Effector memory CD8-positive, alpha-beta T cell (primary cell): ENCODE data around the gene STRBP.
"Not testable (repeated sequence)": the region's sequence is repeated elsewhere in the genome, so short reads cannot be mapped to it uniquely, and the experiment has no call there.

Source experiments
- ATAC-seq: fragments of 150-1000 bp; cut with Tn5 transposase; replicated peaks from 2 replicates; pipeline ENCODE4 v1.10.0; 2021; ENCODE audit warnings: mild to moderate bottlenecking, moderate library complexity
- DNase-seq, 3 experiments: peaks; one replicate each; pipeline ENCODE4 v3.0.0; 2021
- H3K27ac Mint-ChIP-seq, 2 donors: one replicate each; pipeline ENCODE4 v1.8.0; 2022; ENCODE audit warnings: mild to moderate bottlenecking in 2 of 2, mixed read lengths in 2 of 2, moderate library complexity in 2 of 2
- H3K27me3 Mint-ChIP-seq, 2 donors: one replicate each; pipeline ENCODE4 v1.8.0; 2022; ENCODE audit warnings: mixed read lengths in 2 of 2
- H3K36me3 Mint-ChIP-seq: one replicate; pipeline ENCODE4 v1.8.0; 2022; ENCODE audit warnings: mild to moderate bottlenecking, moderate library complexity, mixed read lengths; ENCODE audit not compliant: insufficient read depth
- H3K4me1 Mint-ChIP-seq, 2 donors: one replicate each; pipeline ENCODE4 v1.8.0; 2022; ENCODE audit warnings: low read depth in 2 of 2, mixed read lengths in 2 of 2
- H3K4me3 Mint-ChIP-seq, 2 donors: one replicate each; pipeline ENCODE4 v1.8.0; 2022; ENCODE audit warnings: mild to moderate bottlenecking in 2 of 2, mixed read lengths in 2 of 2, moderate library complexity in 2 of 2
- H3K9me3 Mint-ChIP-seq, 2 donors: one replicate each; pipeline ENCODE4 v1.8.0; 2022; ENCODE audit warnings: mixed read lengths in 2 of 2

The STRBP gene

GRCh38 chr9:123187131-123187530 lies 81.3 kb downstream of the STRBP start:
- Mint-ChIP-seq H3K36me3 (peaks cover 6% of the 10 kb centered on the region), H3K4me3 (no peak overlapping the region), H3K27me3 (no peaks in the 10 kb centered on the region), H3K4me1 (peaks cover 0 to 2% of the 10 kb centered on the region in 2 donors), H3K27ac (no peak overlapping the region), H3K9me3 (no peaks in the 10 kb centered on the region)
- no peak for ATAC-seq
- no peak for DNase-seq

DNA sequence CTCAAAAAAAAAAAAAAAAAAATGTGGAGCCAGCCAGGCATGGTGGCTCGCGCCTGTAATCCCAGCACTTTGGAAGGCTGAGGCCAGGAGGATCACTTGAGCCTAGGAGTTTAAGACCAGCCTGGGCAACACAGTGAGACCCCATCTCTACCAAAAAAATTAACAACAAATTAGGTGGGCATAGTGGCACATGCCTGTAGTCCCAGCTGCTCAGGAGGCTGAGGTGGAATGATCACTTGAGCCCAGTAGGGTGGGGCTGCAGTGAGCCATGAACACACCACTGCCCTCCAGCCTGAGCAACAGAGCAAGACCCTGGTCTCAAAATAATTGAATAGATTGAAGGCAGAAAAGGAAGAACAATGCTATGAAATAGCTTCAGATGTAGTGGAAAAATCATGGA lies 82.4 kb downstream of the STRBP start:
- not testable (repeated sequence) for H3K4me3 Mint-ChIP-seq, ATAC-seq, H3K4me1 Mint-ChIP-seq, H3K36me3 Mint-ChIP-seq, DNase-seq, H3K27me3 Mint-ChIP-seq, H3K9me3 Mint-ChIP-seq, H3K27ac Mint-ChIP-seq

DNA sequence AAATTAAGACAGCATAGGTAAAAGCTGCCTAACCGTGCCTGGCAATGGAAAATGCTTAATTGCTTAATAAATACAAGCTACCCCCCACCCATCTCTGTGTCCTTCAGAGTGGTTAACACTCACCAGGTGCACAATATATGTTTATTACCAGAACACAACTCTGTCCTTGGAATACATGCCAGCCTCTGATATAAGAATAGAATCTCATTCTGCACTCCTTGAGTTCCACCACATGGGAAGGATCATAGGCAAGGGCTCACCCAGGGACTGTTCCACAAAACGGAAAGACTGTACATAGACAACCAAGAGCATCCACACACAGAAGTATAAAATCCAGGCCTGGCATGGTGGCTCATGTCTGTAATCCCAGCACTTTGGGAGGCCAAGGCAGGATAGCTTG lies 91.4 kb downstream of the STRBP start:
- Mint-ChIP-seq H3K9me3 (no peaks in the 10 kb centered on the region), H3K4me3 (no peak overlapping the region), H3K27ac (no peak overlapping the region), H3K4me1 (peaks cover 0 to 7% of the 10 kb centered on the region in 2 donors), H3K36me3 (peaks cover 3% of the 10 kb centered on the region), H3K27me3 (no peaks in the 10 kb centered on the region)
- no peak for ATAC-seq
- no peak for DNase-seq

DNA sequence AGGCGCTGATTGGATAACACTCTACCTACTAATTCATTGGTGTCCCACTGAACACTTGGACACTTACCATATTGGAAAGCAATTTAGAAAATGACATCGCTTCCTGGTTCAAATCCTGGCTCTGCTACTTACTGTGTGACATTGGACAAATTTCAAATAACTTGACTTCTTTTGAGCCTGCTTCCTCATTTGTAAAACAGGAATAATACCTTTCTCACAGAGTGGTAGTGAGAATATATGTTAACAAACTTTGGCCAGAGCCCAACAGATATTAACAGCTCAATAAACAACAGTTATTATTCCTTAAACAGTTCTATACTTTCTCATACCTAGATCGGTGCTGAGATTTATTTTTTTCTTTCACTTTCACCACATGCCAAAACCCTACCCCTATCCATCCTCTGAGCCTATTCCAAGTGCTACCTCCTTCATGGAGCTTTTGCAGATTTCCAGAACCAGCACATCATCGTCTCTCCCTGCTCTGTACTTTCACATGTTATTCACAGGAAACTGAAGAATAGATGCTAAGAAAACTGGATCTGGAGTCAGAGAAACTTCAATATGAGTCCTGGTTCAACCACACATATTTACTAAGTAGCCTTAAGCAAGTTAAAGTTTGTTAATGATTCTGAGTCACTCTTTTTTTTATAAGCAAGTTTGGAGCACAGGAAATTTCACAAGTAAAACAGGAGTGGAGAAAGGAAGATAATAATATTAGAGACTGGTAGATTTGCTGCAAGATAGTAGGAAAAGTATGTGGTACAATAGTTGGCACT lies 92.3 kb downstream of the STRBP start:
- peaks cover 0 to 7% of the 10 kb centered on the region in 2 donors for H3K4me1 Mint-ChIP-seq
- H3K36me3 Mint-ChIP-seq, result peaks cover 3% of the 10 kb centered on the region
- DNase-seq (no peak), ATAC-seq (no peak)
- no peaks in the 10 kb centered on the region for H3K27me3 Mint-ChIP-seq
- no peak overlapping the region for H3K27ac Mint-ChIP-seq
- no peaks in the 10 kb centered on the region for H3K9me3 Mint-ChIP-seq
- H3K4me3 Mint-ChIP-seq, result no peak overlapping the region

DNA sequence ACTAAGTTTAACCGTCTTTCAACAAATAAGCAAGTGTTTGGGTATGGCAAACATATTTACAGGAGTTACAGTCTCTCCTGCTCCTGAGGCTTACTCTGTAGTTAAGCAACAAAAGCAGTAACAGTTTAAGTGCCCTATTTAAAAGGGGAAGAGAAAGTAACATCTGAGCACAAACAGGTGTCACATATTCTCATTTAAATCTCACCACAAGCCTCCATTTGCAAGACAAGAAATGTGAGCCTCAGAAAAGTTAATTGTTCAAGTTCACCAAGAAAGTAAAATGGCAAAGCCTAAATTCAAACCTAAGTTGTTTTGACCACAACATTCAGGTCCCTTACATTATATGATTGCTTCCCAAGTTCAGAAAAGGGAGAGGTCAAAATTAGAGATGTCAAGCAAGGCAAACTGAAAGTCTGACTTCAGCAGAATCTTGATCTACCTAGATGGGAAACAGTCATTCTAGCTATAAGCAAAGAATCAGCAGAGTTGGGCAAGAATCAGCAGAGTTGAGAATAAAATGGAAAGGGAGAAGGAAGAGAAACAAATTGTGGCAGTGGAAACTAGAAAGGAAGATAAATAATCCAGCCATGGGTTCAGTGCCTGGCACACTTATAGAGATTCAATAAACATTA lies 93.4 kb downstream of the STRBP start:
- H3K27me3 Mint-ChIP-seq, result no peaks in the 10 kb centered on the region
- DNase-seq, result no peak
- no peak overlapping the region for H3K4me3 Mint-ChIP-seq
- H3K9me3 Mint-ChIP-seq, result no peaks in the 10 kb centered on the region
- H3K27ac Mint-ChIP-seq, result no peak overlapping the region
- ATAC-seq, result peak; percentile 47
- peaks cover 3% of the 10 kb centered on the region for H3K36me3 Mint-ChIP-seq
- peaks cover 0 to 7% of the 10 kb centered on the region in 2 donors for H3K4me1 Mint-ChIP-seq

DNA sequence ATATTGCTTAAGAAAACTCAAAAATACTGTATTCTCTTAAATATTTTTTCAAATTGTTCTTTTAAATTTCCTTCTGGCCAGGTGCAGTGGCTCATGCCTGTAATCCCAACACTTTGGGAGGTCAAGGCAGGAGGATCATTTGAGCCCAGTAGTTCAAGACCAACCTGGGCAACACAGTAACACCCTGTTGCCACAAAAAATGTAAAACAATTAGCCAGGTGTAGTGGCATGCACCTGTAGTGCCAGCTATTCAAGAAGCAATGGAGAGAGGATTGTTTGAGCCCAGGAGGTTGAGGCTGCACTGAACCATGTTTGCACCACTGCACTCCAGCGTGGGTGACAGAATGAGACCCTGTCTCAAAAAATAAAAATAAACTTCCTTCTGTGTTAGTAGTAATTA lies 94.3 kb downstream of the STRBP start:
- DNase-seq, result no peak
- Mint-ChIP-seq H3K27ac (no peak overlapping the region), H3K9me3 (no peaks in the 10 kb centered on the region), H3K36me3 (peaks cover 3% of the 10 kb centered on the region), H3K4me3 (no peak overlapping the region), H3K27me3 (no peaks in the 10 kb centered on the region), H3K4me1 (peaks cover 0 to 7% of the 10 kb centered on the region in 2 donors)
- ATAC-seq, result no peak

- Mint-ChIP-seq H3K36me3 (peaks cover 3% of the 10 kb centered on the region), H3K9me3 (no peaks in the 10 kb centered on the region), H3K27ac (no peak overlapping the region), H3K4me3 (no peak overlapping the region), H3K4me1 (peaks cover 0 to 2% of the 10 kb centered on the region in 2 donors), H3K27me3 (no peaks in the 10 kb centered on the region)
- DNase-seq (no peak), ATAC-seq (no peak)
Observed at GRCh38 chr9:123169926-123170325, 98.5 kb downstream of the STRBP start.

GRCh38 chr9:123168586-123168985 lies 99.8 kb downstream of the STRBP start:
- Mint-ChIP-seq H3K4me3 (no peak overlapping the region), H3K27me3 (no peaks in the 10 kb centered on the region), H3K4me1 (no peaks in the 10 kb centered on the region), H3K9me3 (no peaks in the 10 kb centered on the region), H3K27ac (no peak overlapping the region), H3K36me3 (peaks cover 1% of the 10 kb centered on the region)
- DNase-seq (no peak), ATAC-seq (no peak)

DNA sequence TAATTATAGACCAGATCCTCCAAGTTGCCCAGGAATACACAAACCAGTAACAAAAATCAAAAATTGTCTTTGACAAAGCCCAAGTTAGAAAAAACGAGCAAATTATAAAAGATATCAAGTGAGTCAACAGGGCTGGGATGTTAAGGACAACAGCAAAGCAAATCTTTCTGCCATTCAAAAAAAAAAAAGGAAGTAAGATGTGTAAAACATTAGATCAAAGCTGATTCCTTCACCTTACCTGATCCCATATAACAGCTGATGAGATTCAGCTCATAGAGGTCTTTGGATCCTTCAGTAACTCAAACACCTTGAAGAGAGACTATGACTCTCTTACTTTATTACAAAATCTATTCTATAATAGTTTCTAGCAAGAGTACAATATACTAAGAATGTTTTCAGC lies 100.9 kb downstream of the STRBP start:
- H3K4me3 Mint-ChIP-seq, result no peak overlapping the region
- no peak overlapping the region for H3K27ac Mint-ChIP-seq
- H3K27me3 Mint-ChIP-seq, result no peaks in the 10 kb centered on the region
- no peaks in the 10 kb centered on the region for H3K9me3 Mint-ChIP-seq
- DNase-seq, result no peak
- ATAC-seq, result no peak
- H3K4me1 Mint-ChIP-seq, result no peaks in the 10 kb centered on the region
- H3K36me3 Mint-ChIP-seq, result no peaks in the 10 kb centered on the region

- ATAC-seq (no peak), DNase-seq (no peak)
- Mint-ChIP-seq H3K9me3 (no peaks in the 10 kb centered on the region), H3K27ac (no peak overlapping the region), H3K36me3 (no peaks in the 10 kb centered on the region), H3K27me3 (no peaks in the 10 kb centered on the region), H3K4me3 (no peak overlapping the region), H3K4me1 (no peaks in the 10 kb centered on the region)
Observed at GRCh38 chr9:123165813-123166212, 102.6 kb downstream of the STRBP start.

- Mint-ChIP-seq H3K9me3 (no peaks in the 10 kb centered on the region), H3K4me1 (no peaks in the 10 kb centered on the region), H3K27me3 (no peaks in the 10 kb centered on the region), H3K36me3 (no peaks in the 10 kb centered on the region), H3K4me3 (no peak overlapping the region), H3K27ac (no peak overlapping the region)
- ATAC-seq, result no peak
- DNase-seq, result no peak
Observed at GRCh38 chr9:123164285-123164684, 104.1 kb downstream of the STRBP start.

GRCh38 chr9:123162791-123163345 lies 105.5 kb downstream of the STRBP start:
- H3K4me1 Mint-ChIP-seq, result no peaks in the 10 kb centered on the region
- no peak overlapping the region for H3K4me3 Mint-ChIP-seq
- H3K27me3 Mint-ChIP-seq, result no peaks in the 10 kb centered on the region
- H3K9me3 Mint-ChIP-seq, result no peaks in the 10 kb centered on the region
- no peaks in the 10 kb centered on the region for H3K36me3 Mint-ChIP-seq
- ATAC-seq, result no peak
- H3K27ac Mint-ChIP-seq, result no peak overlapping the region
- no peak for DNase-seq

GRCh38 chr9:123162360-123162759 lies 106.0 kb downstream of the STRBP start:
- H3K4me3 Mint-ChIP-seq, result no peak overlapping the region
- no peaks in the 10 kb centered on the region for H3K36me3 Mint-ChIP-seq
- no peaks in the 10 kb centered on the region for H3K4me1 Mint-ChIP-seq
- DNase-seq (no peak), ATAC-seq (no peak)
- no peaks in the 10 kb centered on the region for H3K27me3 Mint-ChIP-seq
- no peak overlapping the region for H3K27ac Mint-ChIP-seq
- H3K9me3 Mint-ChIP-seq, result no peaks in the 10 kb centered on the region

DNA sequence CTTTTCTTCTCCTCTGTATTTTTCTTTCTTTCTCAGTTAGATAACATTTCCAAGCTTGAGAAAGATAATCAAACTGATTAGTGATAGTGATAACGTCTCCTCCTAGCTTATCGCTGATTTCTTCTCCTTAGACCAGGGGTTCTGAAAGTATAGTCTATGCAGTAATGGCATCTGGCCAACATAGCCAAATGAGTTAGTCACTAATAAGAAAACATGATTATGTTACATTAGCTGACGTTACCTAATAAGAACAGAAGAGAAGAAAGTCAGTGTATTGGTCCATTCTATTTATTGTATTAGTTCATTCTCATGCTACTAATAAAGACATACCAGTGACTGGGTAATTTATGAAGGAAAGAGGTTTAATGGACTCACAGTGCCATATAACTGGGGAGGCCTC lies 111.2 kb downstream of the STRBP start:
- Mint-ChIP-seq H3K27ac (no peak overlapping the region), H3K9me3 (no peaks in the 10 kb centered on the region), H3K4me3 (no peak overlapping the region), H3K4me1 (no peaks in the 10 kb centered on the region), H3K36me3 (no peaks in the 10 kb centered on the region), H3K27me3 (no peaks in the 10 kb centered on the region)
- no peak for DNase-seq
- ATAC-seq, result no peak
